ENCODE data around the gene CYTH3. TPM values are rescaled to one million over a fixed set of nuclear protein-coding genes. Genes with fewer than 3 reads are reported as not detected.
A peak's percentile ranks its signal among the peaks of the same experiment; 100 is the strongest.

CYTH3 gene
- polyA plus RNA-seq, 2 of the 4 experiments (the other 2 are of a cell fraction), result 18.6 to 24.2 TPM

DNA sequence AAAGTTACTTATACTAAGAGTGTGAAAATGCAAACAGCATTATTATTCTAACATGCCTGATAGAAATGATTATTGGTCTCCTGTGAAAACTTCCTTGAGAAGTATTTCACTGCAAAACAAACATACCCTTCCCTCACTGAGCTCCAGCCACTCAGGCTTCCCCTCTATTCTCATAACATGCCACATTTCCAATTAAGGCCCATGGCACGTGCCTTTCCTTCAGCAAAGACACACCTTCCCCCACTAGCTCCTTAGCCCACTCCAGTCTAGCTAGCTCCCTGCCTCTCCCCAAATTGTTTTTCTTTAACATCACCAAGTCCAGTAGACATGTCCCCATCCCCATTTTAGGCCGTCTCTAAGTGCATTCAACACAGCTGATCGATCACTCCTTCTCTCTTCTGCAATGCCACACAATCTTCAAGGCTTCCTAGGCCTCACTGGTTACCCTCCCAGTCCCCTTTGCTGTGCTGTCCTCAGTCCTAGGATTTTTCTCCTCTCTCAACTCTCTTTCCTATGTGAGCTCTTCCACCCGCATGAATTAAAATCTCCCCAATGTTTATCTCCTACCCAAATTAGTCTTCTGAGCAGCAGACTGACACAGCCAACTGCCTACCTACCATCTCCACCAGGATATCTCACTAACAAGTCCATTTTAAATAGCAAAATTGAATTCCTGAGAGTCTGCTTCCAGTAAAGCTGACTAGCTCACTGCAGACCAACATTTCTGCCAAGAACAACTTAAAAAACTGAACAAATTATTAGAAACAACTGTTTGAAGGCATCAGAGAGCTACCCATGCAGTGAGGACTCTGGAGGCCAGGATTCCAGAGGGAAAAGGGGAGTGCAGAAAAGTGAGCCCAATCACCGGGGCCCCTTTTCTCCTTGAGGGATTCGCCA, 11.9 kb downstream of the CYTH3 start:
- WGBS (ENCODE audit: missing lambda C conversion rate), result 89% methylated on average over 6 of the region's 6 CpGs
- H3K4me1 ChIP-seq, result peaks cover 55% of the 10 kb centered on the region
- FAIRE-seq (no peak), ATAC-seq (no peak; a peak in 1 of 6 replicates), DNase-seq (ENCODE audit: low read depth in 1 of 2, low spot score in 1 of 2) (no peak)
- ChIA-PET POLR2A (interaction anchor here (0.6 kb wide), 1 partner anchor 240 kb away, joined by 9 read pairs; no protein-coding TSS in a partner anchor), CTCF (interaction anchor here (0.7 to 3.2 kb wide), 6 partner anchors 10 to 263 kb away, joined by 3 to 16 read pairs (median 5); no protein-coding TSS in a partner anchor)
- H3K4me2 ChIP-seq, result no peak overlapping the region
- H3K9me3 ChIP-seq, result no peaks in the 10 kb centered on the region
- no peak overlapping the region for H3K4me3 ChIP-seq
- H3K27ac ChIP-seq, result peak overlapping the region in 1 of 2 experiments; percentile 35; a peak in 2 of 6 replicates
- no peak for TF ChIP-seq MYC (IDR thresholded peaks at IDR 0.05; ENCODE audit: borderline replicate concordance, low read length)
- no peak for TF ChIP-seq CHD4 (IDR thresholded peaks at IDR 0.05; ENCODE audit: borderline replicate concordance)
- TF ChIP-seq KDM5A (IDR thresholded peaks at IDR 0.05), result no peak
- no peak for TF ChIP-seq HOXA7 (CRISPR knock-in tag; IDR thresholded peaks at IDR 0.05)
- no peak for TF ChIP-seq SMC3 (IDR thresholded peaks at IDR 0.05)
- TF ChIP-seq EHF (CRISPR knock-in tag; IDR thresholded peaks at IDR 0.05), result no peak
- TF ChIP-seq EP300 (IDR thresholded peaks at IDR 0.05), result no peak
- TF ChIP-seq NPAS2 (CRISPR knock-in tag; IDR thresholded peaks at IDR 0.05; ENCODE audit: borderline replicate concordance), result no peak
- no peak for TF ChIP-seq FOXS1 (CRISPR knock-in tag; IDR thresholded peaks at IDR 0.05)
- no peak for TF ChIP-seq JUN (IDR thresholded peaks at IDR 0.05)
- TF ChIP-seq HOXB13 (CRISPR knock-in tag; IDR thresholded peaks at IDR 0.05; ENCODE audit: low read depth), result no peak
- no peak for TF ChIP-seq MAFK (IDR thresholded peaks at IDR 0.05; ENCODE audit: partially characterized antibody)
- TF ChIP-seq MAZ (IDR thresholded peaks at IDR 0.05; ENCODE audit: borderline replicate concordance, low read depth, low read length), result no peak
- TF ChIP-seq RNF2 (IDR thresholded peaks at IDR 0.05; ENCODE audit: borderline replicate concordance, low read depth), result no peak

DNA sequence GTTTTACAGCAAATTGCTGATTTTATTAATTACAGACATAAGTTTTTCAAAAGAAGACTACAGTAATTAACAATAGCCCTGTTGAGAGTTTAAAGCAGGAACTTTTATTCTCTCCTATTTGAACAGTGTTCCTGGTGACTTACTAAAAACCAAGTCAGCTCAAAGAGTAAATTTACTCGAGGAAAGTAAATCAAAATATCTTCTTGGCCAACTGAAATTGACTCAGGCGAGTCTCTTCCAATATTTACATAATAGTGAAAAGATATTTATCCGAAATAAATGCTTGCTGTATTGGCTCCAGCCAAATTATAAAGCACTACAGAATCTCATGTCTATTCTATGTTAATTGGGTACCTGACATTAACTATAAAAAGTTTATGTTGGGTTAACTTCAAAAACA, 13.2 kb downstream of the CYTH3 start:
- Histone ChIP-seq H3K4me2 (peak overlapping the region; percentile 46), H3K27ac (no peak overlapping the region), H3K4me3 (no peak overlapping the region), H3K4me1 (peaks cover 64% of the 10 kb centered on the region), H3K9me3 (no peaks in the 10 kb centered on the region)
- CTCF ChIA-PET, result interaction anchor here (2.1 to 3.2 kb wide), 2 partner anchors 10 to 12 kb away, joined by 6 to 16 read pairs; no protein-coding TSS in a partner anchor
- POLR2A ChIA-PET, result no interaction called here
- 14% methylated on average over 3 of the region's 3 CpGs for WGBS (ENCODE audit: missing lambda C conversion rate)
- DNase-seq (ENCODE audit: low read depth in 1 of 2, low spot score in 1 of 2) (no peak), FAIRE-seq (no peak), ATAC-seq (no peak)
- TF ChIP-seq JUN (IDR thresholded peaks at IDR 0.05) (no peak), FOSL2 (IDR thresholded peaks at IDR 0.05) (no peak), FOSL2 (CRISPR knock-in tag; IDR thresholded peaks at IDR 0.05) (no peak), POLR2AphosphoS2 (conservative IDR thresholded peaks at IDR 0.05; ENCODE audit: low read length) (no peak), EHMT2 (IDR thresholded peaks at IDR 0.05; ENCODE audit: low read depth) (no peak), JUNB (IDR thresholded peaks at IDR 0.05) (no peak), KDM5A (IDR thresholded peaks at IDR 0.05) (no peak), MYC (IDR thresholded peaks at IDR 0.05; ENCODE audit: borderline replicate concordance, low read length) (no peak), REST (IDR thresholded peaks at IDR 0.05) (no peak)
- TF ChIP-seq, protein P1, sequence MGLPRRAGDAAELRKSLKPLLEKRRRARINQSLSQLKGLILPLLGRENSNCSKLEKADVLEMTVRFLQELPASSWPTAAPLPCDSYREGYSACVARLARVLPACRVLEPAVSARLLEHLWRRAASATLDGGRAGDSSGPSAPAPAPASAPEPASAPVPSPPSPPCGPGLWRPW (IDR thresholded peaks at IDR 0.05), result no peak

All from A549 (cell line).